ENCODE data around the gene BABAM2.
A peak's percentile ranks its signal among the peaks of the same experiment; 100 is the strongest.
"Not testable (repeated sequence)": the region's sequence is repeated elsewhere in the genome, so short reads cannot be mapped to it uniquely, and the experiment has no call there.

The BABAM2 gene

GRCh38 chr2:27878825-27879224 is 11.7 kb upstream of the BABAM2 start:
- DNase-seq (ENCODE audit: low read depth in 2 of 2, low spot score in 1 of 2), result no peak

GRCh38 chr2:27881815-27882583 is 8.5 kb upstream of the BABAM2 start:
- DNase-seq (ENCODE audit: low read depth in 2 of 2, low spot score in 1 of 2), result not testable (repeated sequence)

- not testable (repeated sequence) for DNase-seq (ENCODE audit: low read depth in 2 of 2, low spot score in 1 of 2)
Observed at GRCh38 chr2:27882584-27882922, 8.0 kb upstream of the BABAM2 start.

GRCh38 chr2:27884601-27885000 is 5.9 kb upstream of the BABAM2 start:
- no peak for DNase-seq (ENCODE audit: low read depth in 2 of 2, low spot score in 1 of 2)

- DNase-seq (ENCODE audit: low read depth in 2 of 2, low spot score in 1 of 2), result no peak
Observed at GRCh38 chr2:27885234-27885633, 5.3 kb upstream of the BABAM2 start.

GRCh38 chr2:27885661-27886060 is 4.9 kb upstream of the BABAM2 start:
- no peak for DNase-seq (ENCODE audit: low read depth in 2 of 2, low spot score in 1 of 2)

- no peak for DNase-seq (ENCODE audit: low read depth in 2 of 2, low spot score in 1 of 2)
Observed at GRCh38 chr2:27886322-27886721, 4.2 kb upstream of the BABAM2 start.

GRCh38 chr2:27887111-27887510 is 3.4 kb upstream of the BABAM2 start:
- DNase-seq (ENCODE audit: low read depth in 2 of 2, low spot score in 1 of 2), result no peak

- no peak for DNase-seq (ENCODE audit: low read depth in 2 of 2, low spot score in 1 of 2)
Observed at GRCh38 chr2:27887830-27888229, 2.7 kb upstream of the BABAM2 start.

- no peak for DNase-seq (ENCODE audit: low read depth in 2 of 2, low spot score in 1 of 2)
Observed at GRCh38 chr2:27888790-27889189, 1.7 kb upstream of the BABAM2 start.

GRCh38 chr2:27889774-27890145 is 769 bp upstream of the BABAM2 start:
- DNase-seq (ENCODE audit: low read depth in 2 of 2, low spot score in 1 of 2), result no peak

GRCh38 chr2:27890924-27891672 is 569 bp downstream of the BABAM2 start:
- peak; percentile 78 to 89 for DNase-seq (ENCODE audit: low read depth in 2 of 2, low spot score in 1 of 2)

- DNase-seq (ENCODE audit: low read depth in 2 of 2, low spot score in 1 of 2), result no peak
Observed at GRCh38 chr2:27891673-27892105, 1.2 kb downstream of the BABAM2 start.

- DNase-seq (ENCODE audit: low read depth in 2 of 2, low spot score in 1 of 2), result no peak
Observed at GRCh38 chr2:27893006-27893405, 2.5 kb downstream of the BABAM2 start.

- no peak for DNase-seq (ENCODE audit: low read depth in 2 of 2, low spot score in 1 of 2)
Observed at GRCh38 chr2:27897717-27898116, 7.2 kb downstream of the BABAM2 start.

GRCh38 chr2:27901234-27901633 is 10.7 kb downstream of the BABAM2 start:
- no peak for DNase-seq (ENCODE audit: low read depth in 2 of 2, low spot score in 1 of 2)

GRCh38 chr2:27902098-27902497 is 11.6 kb downstream of the BABAM2 start:
- DNase-seq (ENCODE audit: low read depth in 2 of 2, low spot score in 1 of 2), result no peak

GRCh38 chr2:27903018-27903417 is 12.5 kb downstream of the BABAM2 start:
- no peak for DNase-seq (ENCODE audit: low read depth in 2 of 2, low spot score in 1 of 2)

- no peak for DNase-seq (ENCODE audit: low read depth in 2 of 2, low spot score in 1 of 2)
Observed at GRCh38 chr2:27903649-27904404, 13.3 kb downstream of the BABAM2 start.

- DNase-seq (ENCODE audit: low read depth in 2 of 2, low spot score in 1 of 2), result no peak
Observed at GRCh38 chr2:27904405-27904665, 13.8 kb downstream of the BABAM2 start.

- DNase-seq (ENCODE audit: low read depth in 2 of 2, low spot score in 1 of 2), result no peak
Observed at GRCh38 chr2:27906074-27906473, 15.5 kb downstream of the BABAM2 start.

GRCh38 chr2:27907547-27907946 is 17.0 kb downstream of the BABAM2 start:
- DNase-seq (ENCODE audit: low read depth in 2 of 2, low spot score in 1 of 2), result no peak

All from stimulated activated CD8-positive, alpha-beta memory T cell treated with anti-CD3 and anti-CD28 coated beads, Interleukin-4, amount 100 ng/mL, for 4 hours (primary cell).